ENCODE measurements around the gene IL1RN.
A peak's percentile ranks its signal among the peaks of the same experiment; 100 is the strongest.

IL1RN gene

GRCh38 chr2:113103277-113103676 is 24.1 kb upstream of the IL1RN start:
- no peak for DNase-seq

GRCh38 chr2:113104054-113104611 is 23.3 kb upstream of the IL1RN start:
- peak in 1 of 51 donors; percentile 6 for DNase-seq

- DNase-seq: no peak
Measured at GRCh38 chr2:113105047-113105785, 22.2 kb upstream of the IL1RN start.

- DNase-seq: no peak
Measured at GRCh38 chr2:113111121-113111520, 16.3 kb upstream of the IL1RN start.

DNA sequence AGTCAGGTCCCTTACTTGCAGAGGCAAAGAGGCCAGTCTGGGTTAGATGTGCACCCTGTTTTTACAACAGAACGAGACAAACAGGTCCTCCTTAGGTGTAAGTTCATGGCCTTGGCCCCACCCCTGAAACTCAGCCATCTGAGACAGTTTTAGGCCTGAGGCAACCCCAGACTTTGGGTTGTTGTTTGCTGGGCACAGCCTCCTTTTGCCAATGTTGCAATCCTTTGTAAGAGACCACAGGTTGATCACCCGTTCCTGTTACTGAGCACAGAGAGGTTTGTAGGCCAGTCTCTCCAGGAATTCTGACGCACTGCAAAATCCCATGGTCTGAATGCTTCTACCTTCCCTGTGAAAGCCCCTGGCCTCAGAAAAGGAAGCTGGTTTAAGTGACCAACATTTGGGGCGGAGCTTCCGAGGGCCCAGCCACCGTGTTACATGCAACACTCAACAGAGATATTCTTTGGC is 15.5 kb upstream of the IL1RN start:
- no peak for DNase-seq

DNA sequence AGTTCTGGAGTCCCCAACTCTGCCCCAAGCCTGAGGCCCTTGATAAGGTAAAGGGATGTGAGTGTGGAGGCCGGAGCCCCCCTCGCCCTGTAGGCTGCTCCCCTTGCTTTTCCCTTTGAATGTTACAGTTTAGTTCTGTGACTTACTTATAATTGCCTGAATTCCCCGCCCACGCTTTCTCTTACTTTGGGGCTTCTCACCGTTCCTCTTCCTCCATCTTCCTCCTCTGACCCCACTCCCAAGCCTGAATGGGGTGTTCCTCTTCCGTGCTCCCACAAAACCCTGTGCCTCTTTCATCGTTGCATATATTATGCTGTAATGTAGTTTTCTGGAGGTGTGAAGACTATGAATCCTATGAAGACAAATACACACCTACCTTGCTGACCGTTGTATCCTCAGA is 15.0 kb upstream of the IL1RN start:
- DNase-seq: no peak

DNA sequence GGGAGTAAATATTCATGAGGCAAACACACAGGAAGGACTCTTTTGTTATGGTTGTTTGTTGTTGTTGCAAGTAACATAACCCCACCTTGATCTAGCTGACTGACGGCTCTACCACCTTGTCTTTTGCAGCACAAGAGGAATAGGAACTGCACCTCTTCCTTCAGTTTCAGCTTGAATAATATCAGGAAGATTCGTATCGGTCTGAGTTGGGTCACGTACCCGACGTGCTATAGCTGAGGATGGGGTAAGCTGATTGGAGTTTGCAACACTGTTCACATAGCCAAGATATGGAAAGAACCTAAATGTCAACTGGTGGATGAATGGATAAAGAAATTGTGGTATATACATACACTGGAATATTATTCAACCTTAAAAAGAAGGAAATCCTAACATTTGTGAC is 14.5 kb upstream of the IL1RN start:
- no peak for DNase-seq

- DNase-seq: no peak
Measured at GRCh38 chr2:113113807-113114206, 13.6 kb upstream of the IL1RN start.

DNA sequence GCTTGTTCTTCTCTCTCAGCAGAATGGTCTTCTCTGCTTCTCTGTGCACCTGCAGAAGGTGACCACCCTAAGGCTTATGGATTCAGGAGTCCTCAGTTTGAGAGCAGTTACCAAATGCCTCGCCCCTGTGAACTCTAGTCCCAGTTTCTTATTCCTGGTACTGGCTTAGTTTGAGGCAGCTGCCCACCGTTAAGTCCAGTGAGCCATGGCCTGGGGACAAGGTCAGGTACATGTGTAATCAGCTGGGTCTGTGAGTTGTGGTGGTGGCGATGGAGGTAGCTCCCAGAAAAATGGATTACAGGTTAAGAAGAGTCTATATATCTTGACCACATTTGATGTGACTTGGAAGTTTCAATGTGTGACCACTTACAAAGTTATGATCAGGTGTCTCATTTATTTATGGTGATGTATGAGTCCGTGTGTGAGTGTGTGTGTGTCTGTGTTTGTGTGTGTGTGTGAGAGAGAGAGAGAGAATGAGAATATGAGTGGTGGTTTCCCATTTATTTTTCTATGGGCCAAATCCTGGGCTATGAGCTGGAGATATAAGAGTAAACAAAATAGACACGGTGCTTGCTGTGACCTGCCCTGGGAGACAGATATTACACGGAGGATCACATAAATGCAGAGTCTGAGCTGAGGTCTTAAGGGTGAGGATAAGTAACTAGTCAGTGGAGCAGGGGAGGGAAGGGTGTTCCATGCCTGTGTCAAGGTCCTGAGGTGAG is 13.0 kb upstream of the IL1RN start:
- DNase-seq: no peak

DNA sequence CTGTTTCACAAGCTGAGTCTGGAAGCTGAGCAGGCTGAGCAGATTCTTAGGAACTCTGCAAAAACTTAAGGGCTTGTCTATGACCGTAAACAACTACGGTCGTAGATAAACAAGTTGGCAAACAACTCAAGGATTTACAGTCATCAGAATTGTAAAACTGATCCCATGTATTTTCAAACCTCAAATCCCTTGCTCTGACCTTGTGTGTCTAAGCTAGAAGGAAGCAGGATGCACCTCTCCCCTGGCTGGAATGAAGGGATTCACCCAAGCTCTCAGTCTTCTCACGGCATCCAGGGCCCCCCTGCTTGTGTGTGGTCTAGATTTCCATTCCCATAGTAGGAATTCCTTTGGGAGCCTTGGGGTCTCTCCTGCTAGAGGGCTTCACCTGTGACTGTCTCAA is 12.4 kb upstream of the IL1RN start:
- no peak for DNase-seq

DNA sequence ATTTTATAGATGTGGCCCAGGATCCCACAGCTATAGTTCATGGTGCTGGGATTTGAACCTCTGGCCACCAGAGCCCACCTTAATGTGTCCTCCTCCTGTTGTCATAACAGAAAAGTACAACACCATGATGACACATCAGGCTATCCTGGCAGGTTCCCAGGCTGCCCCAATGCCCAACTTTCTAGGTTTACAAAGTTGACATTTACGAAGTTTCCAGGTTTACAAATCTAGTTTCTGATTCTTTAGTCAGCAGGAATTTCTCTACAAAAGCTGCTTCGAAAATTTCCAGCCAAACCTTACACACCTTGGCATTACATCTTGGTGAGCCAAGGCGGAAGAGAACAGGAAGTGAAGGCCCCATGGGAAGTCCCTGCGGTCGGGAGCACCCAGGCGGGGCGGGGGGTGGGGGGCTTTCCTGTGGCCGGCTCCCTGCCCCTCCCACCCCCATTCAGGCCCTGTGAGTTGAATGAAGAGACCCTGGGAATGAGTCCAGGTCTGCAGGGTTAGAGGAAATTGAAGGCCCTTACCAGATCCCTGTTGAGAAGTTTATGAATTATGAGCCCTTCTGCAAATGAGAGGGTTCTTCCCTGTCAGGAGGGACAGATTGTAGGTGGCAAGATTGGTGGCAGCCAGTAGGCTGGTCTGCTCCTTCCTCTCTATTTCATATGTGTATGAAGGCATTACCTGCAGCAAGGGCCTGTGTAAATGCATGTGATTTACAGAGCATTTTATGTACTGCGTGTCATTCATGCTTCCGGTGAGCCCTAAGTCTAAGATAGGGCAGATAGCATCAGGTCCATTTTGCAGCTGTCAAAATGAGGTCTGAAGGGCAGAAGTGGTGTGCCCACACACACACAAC is 11.1 kb upstream of the IL1RN start:
- no peak for DNase-seq

DNA sequence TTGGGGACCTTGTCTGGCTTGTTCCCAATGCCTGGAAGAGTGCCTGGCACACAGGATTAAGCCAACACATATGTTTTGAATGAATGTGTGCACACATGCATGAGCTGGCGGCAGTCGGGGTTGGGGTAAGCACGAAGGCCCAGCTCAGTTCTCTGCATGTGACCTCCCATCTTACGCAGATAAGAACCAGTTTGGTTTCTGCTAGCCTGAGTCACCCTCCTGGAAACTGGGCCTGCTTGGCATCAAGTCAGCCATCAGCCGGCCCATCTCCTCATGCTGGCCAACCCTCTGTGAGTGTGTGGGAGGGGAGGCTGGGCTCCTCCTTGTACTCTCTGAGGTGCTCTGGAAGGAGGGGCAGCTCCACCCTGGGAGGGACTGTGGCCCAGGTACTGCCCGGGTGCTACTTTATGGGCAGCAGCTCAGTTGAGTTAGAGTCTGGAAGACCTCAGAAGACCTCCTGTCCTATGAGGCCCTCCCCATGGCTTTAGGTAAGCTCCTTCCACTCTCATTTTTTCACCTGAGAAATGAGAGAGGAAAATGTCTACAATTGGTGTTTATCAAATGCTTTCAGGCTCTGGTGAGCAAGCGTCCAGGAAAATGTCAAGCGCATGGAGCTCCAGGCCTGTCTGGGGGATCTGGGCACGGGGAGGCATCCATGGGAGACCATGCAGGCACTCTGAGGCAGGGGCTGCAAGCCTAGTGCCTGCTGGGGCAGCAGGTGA is 9.7 kb upstream of the IL1RN start:
- no peak for DNase-seq

DNA sequence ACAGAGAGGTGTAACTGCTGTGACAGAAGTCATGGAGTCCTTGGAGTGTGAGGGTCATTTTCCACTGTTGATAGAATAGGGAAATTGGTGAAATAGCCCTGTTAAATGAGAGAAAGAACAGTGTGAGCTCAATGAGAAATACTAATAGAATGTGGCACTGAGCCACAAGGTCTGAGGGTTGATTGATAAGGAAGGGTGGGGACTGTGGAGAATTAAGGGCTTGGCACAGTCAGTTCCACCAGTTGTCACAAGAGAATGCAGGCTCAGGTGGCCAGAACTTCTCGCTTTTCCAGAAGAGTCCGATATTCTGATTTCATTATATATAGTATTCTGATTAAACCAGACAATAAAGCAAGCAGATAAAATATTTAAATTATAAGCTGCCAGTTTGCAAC is 9.1 kb upstream of the IL1RN start:
- DNase-seq: no peak

DNA sequence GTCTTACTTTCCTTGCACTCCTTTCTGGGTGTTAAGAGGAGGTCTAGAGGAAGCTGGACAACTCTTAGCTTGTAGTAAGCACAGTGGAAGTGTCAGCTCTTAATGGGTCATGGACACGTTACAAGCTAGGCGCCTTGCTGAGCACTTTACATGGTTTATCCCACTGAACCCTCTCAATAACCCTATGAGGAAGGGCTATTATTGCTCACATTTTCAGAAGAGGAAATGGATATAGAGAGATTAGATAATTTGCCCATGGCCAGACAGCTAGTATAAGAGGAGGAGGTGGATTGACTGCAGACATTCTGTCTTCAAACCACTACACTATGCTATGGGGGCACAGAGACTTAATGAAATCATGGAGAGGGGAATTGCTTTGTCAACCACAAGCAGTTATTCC is 8.3 kb upstream of the IL1RN start:
- no peak for DNase-seq

GRCh38 chr2:113120861-113121260 is 6.5 kb upstream of the IL1RN start:
- DNase-seq: no peak

DNA sequence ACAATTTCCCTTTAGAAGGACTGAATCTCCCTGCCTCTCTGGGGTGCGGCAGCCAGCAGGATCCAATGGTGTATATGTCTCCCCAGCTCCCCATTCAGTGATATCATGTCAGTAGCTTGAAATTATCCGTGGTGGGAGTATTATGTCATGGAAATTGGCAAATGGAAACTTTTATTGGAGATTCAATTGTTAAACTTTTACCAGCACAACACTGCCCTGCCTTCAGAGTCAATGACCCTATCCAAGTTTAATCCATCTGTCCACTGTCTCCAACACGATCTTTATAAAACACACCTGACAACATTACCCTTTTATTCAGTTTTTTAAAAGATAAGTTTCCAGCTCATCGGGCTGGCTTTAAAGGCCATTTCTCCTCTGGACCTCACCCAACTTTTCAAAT is 5.0 kb upstream of the IL1RN start:
- no peak for DNase-seq

DNA sequence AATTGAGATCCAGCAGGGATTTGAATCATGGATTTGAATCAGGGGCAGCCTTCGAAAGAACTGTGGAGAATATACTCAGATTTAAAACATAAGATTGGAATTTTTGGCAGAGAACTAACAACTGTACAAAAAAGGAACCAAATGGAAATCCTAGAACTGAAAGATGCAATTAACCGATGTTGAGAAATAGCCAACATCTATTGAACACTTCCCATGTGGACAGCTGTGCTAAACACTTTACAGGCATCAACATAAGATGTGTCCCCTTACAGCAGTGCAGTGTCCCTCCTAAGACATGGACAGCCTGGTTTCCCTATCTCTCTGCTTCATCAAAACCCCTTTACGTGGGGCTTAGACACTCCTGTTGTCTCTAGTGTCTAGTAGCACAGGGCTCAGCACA is 3.7 kb upstream of the IL1RN start:
- no peak for DNase-seq

DNA sequence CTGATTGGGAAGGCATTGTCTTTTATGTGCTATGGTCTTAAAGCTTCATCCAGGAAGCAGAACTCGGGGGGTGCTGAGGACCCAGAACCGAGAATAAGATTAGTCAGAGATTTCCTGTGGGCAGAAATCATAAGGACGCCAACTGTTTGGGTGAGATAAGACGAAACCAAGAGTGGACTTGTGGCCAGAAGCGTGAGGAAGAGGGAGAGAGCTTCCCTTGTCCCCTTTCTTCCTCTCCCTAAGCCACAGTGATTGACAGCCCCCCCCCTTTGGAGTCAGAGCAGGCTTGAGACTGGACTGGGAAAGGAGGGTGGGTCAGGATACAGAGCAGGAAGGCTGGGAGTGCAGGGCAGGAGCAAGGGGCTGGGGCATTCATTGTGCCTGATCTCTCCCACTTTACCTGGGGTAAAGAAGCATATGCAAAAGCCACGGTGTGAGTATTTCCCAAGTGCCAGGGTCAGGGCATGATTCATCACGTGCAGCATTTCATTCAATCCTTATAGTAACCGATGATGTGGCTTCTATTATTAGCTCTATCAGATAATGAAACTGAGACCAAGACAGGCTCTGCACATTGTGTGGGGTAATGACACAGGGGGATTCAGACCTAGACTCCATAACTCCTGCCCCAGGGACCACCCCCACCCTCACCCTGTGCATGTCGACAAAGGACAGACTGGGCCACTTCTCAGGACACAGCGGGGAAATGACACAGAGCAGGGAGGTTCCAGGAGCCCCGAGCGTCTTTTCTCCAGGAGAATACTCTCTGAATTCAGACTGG is 3.0 kb upstream of the IL1RN start:
- DNase-seq: no peak

DNA sequence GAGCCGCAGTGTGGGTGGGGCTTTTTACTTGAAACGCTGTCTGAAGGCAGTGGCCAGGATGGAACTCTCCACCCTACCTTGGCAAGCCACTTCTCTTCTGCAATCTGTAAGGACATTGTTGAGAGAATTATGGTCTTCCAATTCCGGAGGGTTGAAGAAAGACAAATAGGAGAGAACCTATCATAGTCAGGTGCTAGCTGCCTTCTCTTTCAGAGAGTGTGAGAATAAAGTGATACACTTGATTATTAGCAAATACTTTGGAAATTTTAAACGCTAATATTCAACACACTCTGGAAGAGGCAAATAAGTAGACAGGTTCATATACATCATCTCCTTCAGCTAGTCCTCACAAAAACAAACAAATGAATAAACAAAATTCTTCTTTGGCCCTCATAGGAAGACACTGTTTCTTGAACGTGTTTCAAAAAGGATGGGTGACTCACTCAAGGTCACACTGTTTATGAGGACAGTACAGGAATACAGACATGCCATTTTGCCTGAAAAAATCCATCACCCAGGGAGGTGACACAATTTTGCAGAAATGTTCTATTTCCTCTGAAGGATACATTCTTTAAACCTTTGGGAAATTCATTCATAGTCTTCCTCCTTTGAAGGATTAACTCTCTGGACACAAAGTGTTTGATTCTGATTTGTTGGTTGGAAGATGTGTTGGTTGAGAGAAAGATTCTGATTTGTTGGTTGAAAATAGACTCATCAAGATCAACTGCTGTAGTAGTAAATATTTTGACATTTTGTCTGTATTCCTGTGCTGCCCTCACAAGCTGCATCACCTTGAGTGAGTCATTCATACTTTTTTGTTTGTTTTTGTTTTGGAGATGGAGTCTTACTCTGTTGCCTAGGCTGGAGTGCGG is 2.2 kb upstream of the IL1RN start:
- DNase-seq: no peak

All from hypothalamus (tissue), 51 donors.